ENCODE data around the gene MKI67. TPM values are rescaled to one million over a fixed set of nuclear protein-coding genes. Genes with fewer than 3 reads are reported as not detected.
A peak's percentile ranks its signal among the peaks of the same experiment; 100 is the strongest.

MKI67 gene
- polyA plus RNA-seq, 6 donors from 2014 or later: not detected

- Mint-ChIP-seq H3K9me3 (no peaks in the 10 kb centered on the region), H3K36me3 (no peaks in the 10 kb centered on the region)
These were observed 10.0 kb downstream of the MKI67 start for GRCh38 chr10:128116187-128116586.

GRCh38 chr10:128115356-128115755 is 10.9 kb downstream of the MKI67 start:
- no peaks in the 10 kb centered on the region for H3K9me3 Mint-ChIP-seq
- no peak overlapping the region for H3K4me3 Mint-ChIP-seq
- H3K27ac Mint-ChIP-seq: no peak overlapping the region
- no peaks in the 10 kb centered on the region for H3K4me1 Mint-ChIP-seq
- no peaks in the 10 kb centered on the region for H3K27me3 Mint-ChIP-seq
- ATAC-seq (ENCODE audit: low read depth in 2 of 2): no peak
- no peak for DNase-seq
- no peaks in the 10 kb centered on the region for H3K36me3 Mint-ChIP-seq

More at GRCh38 chr10:128116187-128116586, 10.0 kb downstream of the MKI67 start:
- Mint-ChIP-seq H3K27me3 (no peaks in the 10 kb centered on the region), H3K4me3 (peak overlapping the region in 1 of 8 donors; percentile 68), H3K4me1 (no peaks in the 10 kb centered on the region), H3K27ac (peak overlapping the region in 1 of 6 donors; percentile 33)
- DNase-seq (no peak), ATAC-seq (ENCODE audit: low read depth in 2 of 2) (no peak)

- H3K36me3 Mint-ChIP-seq: no peaks in the 10 kb centered on the region
- H3K4me3 Mint-ChIP-seq: no peak overlapping the region
- no peaks in the 10 kb centered on the region for H3K27me3 Mint-ChIP-seq
- H3K27ac Mint-ChIP-seq: no peak overlapping the region
- H3K4me1 Mint-ChIP-seq: no peaks in the 10 kb centered on the region
- DNase-seq (no peak), ATAC-seq (ENCODE audit: low read depth in 2 of 2) (no peak)
- H3K9me3 Mint-ChIP-seq: no peaks in the 10 kb centered on the region
These were observed 11.3 kb downstream of the MKI67 start for GRCh38 chr10:128114901-128115300.

- Mint-ChIP-seq H3K4me1 (no peaks in the 10 kb centered on the region), H3K27me3 (no peaks in the 10 kb centered on the region), H3K36me3 (no peaks in the 10 kb centered on the region)
These were observed 13.2 kb downstream of the MKI67 start for GRCh38 chr10:128113026-128113425.

GRCh38 chr10:128111696-128112095 is 14.5 kb downstream of the MKI67 start:
- H3K27ac Mint-ChIP-seq: no peak overlapping the region
- H3K27me3 Mint-ChIP-seq: no peaks in the 10 kb centered on the region
- H3K36me3 Mint-ChIP-seq: no peaks in the 10 kb centered on the region
- no peaks in the 10 kb centered on the region for H3K9me3 Mint-ChIP-seq
- no peaks in the 10 kb centered on the region for H3K4me1 Mint-ChIP-seq
- no peak overlapping the region for H3K4me3 Mint-ChIP-seq
- DNase-seq: no peak
- ATAC-seq (ENCODE audit: low read depth in 2 of 2): no peak

More at GRCh38 chr10:128113026-128113425, 13.2 kb downstream of the MKI67 start:
- DNase-seq (no peak), ATAC-seq (ENCODE audit: low read depth in 2 of 2) (no peak)
- H3K4me3 Mint-ChIP-seq: no peak overlapping the region
- H3K9me3 Mint-ChIP-seq: no peaks in the 10 kb centered on the region
- H3K27ac Mint-ChIP-seq: peak overlapping the region in 1 of 6 donors; percentile 60

GRCh38 chr10:128110339-128110738 is 15.9 kb downstream of the MKI67 start:
- no peaks in the 10 kb centered on the region for H3K4me1 Mint-ChIP-seq
- no peak overlapping the region for H3K27ac Mint-ChIP-seq
- no peak overlapping the region for H3K4me3 Mint-ChIP-seq
- no peaks in the 10 kb centered on the region for H3K9me3 Mint-ChIP-seq
- DNase-seq (no peak), ATAC-seq (ENCODE audit: low read depth in 2 of 2) (no peak)
- no peaks in the 10 kb centered on the region for H3K36me3 Mint-ChIP-seq
- no peaks in the 10 kb centered on the region for H3K27me3 Mint-ChIP-seq

GRCh38 chr10:128109707-128110106 is 16.5 kb downstream of the MKI67 start:
- H3K36me3 Mint-ChIP-seq: no peaks in the 10 kb centered on the region
- no peak overlapping the region for H3K27ac Mint-ChIP-seq
- H3K4me1 Mint-ChIP-seq: no peaks in the 10 kb centered on the region
- no peak for DNase-seq
- ATAC-seq (ENCODE audit: low read depth in 2 of 2): no peak
- no peaks in the 10 kb centered on the region for H3K9me3 Mint-ChIP-seq
- no peak overlapping the region for H3K4me3 Mint-ChIP-seq
- no peaks in the 10 kb centered on the region for H3K27me3 Mint-ChIP-seq

- H3K4me3 Mint-ChIP-seq: no peak overlapping the region
- DNase-seq (no peak), ATAC-seq (ENCODE audit: low read depth in 2 of 2) (no peak)
- no peak overlapping the region for H3K27ac Mint-ChIP-seq
- no peaks in the 10 kb centered on the region for H3K4me1 Mint-ChIP-seq
- H3K36me3 Mint-ChIP-seq: no peaks in the 10 kb centered on the region
- H3K27me3 Mint-ChIP-seq: no peaks in the 10 kb centered on the region
- no peaks in the 10 kb centered on the region for H3K9me3 Mint-ChIP-seq
These were observed 20.8 kb downstream of the MKI67 start for GRCh38 chr10:128105383-128105782.

GRCh38 chr10:128103229-128103714 is 23.0 kb downstream of the MKI67 start:
- DNase-seq (no peak), ATAC-seq (ENCODE audit: low read depth in 2 of 2) (no peak)
- no peaks in the 10 kb centered on the region for H3K27me3 Mint-ChIP-seq
- no peak overlapping the region for H3K27ac Mint-ChIP-seq
- H3K9me3 Mint-ChIP-seq: no peaks in the 10 kb centered on the region
- H3K4me3 Mint-ChIP-seq: no peak overlapping the region
- H3K4me1 Mint-ChIP-seq: no peaks in the 10 kb centered on the region
- H3K36me3 Mint-ChIP-seq: no peaks in the 10 kb centered on the region

GRCh38 chr10:128102480-128103228 is 23.6 kb downstream of the MKI67 start:
- H3K4me1 Mint-ChIP-seq: no peaks in the 10 kb centered on the region
- H3K9me3 Mint-ChIP-seq: no peaks in the 10 kb centered on the region
- H3K27me3 Mint-ChIP-seq: no peaks in the 10 kb centered on the region
- H3K36me3 Mint-ChIP-seq: no peaks in the 10 kb centered on the region
- no peak for ATAC-seq (ENCODE audit: low read depth in 2 of 2)
- no peak for DNase-seq
- no peak overlapping the region for H3K27ac Mint-ChIP-seq
- H3K4me3 Mint-ChIP-seq: no peak overlapping the region

- H3K36me3 Mint-ChIP-seq: no peaks in the 10 kb centered on the region
- no peaks in the 10 kb centered on the region for H3K4me1 Mint-ChIP-seq
These were observed 24.3 kb downstream of the MKI67 start for GRCh38 chr10:128101901-128102300.

GRCh38 chr10:128099901-128100300 is 26.3 kb downstream of the MKI67 start:
- DNase-seq (no peak), ATAC-seq (ENCODE audit: low read depth in 2 of 2) (no peak)
- Mint-ChIP-seq H3K27me3 (no peaks in the 10 kb centered on the region), H3K4me3 (no peak overlapping the region), H3K4me1 (peaks cover 0 to 9% (median 0%) of the 10 kb centered on the region in 3 donors), H3K27ac (peak overlapping the region in 1 of 6 donors; percentile 21), H3K9me3 (no peaks in the 10 kb centered on the region), H3K36me3 (no peaks in the 10 kb centered on the region)

More at GRCh38 chr10:128101901-128102300, 24.3 kb downstream of the MKI67 start:
- ATAC-seq (ENCODE audit: low read depth in 2 of 2): no peak
- DNase-seq: no peak
- no peaks in the 10 kb centered on the region for H3K27me3 Mint-ChIP-seq
- H3K9me3 Mint-ChIP-seq: no peaks in the 10 kb centered on the region
- H3K27ac Mint-ChIP-seq: no peak overlapping the region
- H3K4me3 Mint-ChIP-seq: no peak overlapping the region

GRCh38 chr10:128098631-128099030 is 27.6 kb downstream of the MKI67 start:
- peaks cover 0 to 9% (median 0%) of the 10 kb centered on the region in 3 donors for H3K4me1 Mint-ChIP-seq

GRCh38 chr10:128097783-128098182 is 28.4 kb downstream of the MKI67 start:
- peaks cover 0 to 9% (median 0%) of the 10 kb centered on the region in 3 donors for H3K4me1 Mint-ChIP-seq
- no peak for ATAC-seq (ENCODE audit: low read depth in 2 of 2)
- no peaks in the 10 kb centered on the region for H3K27me3 Mint-ChIP-seq
- no peak overlapping the region for H3K27ac Mint-ChIP-seq
- no peaks in the 10 kb centered on the region for H3K36me3 Mint-ChIP-seq
- H3K4me3 Mint-ChIP-seq: no peak overlapping the region
- DNase-seq: no peak
- no peaks in the 10 kb centered on the region for H3K9me3 Mint-ChIP-seq

More at GRCh38 chr10:128098631-128099030, 27.6 kb downstream of the MKI67 start:
- H3K4me3 Mint-ChIP-seq: no peak overlapping the region
- peak overlapping the region in 1 of 6 donors; percentile 68 for H3K27ac Mint-ChIP-seq
- no peak for ATAC-seq (ENCODE audit: low read depth in 2 of 2)
- DNase-seq: no peak
- H3K27me3 Mint-ChIP-seq: no peaks in the 10 kb centered on the region
- H3K9me3 Mint-ChIP-seq: no peaks in the 10 kb centered on the region
- H3K36me3 Mint-ChIP-seq: no peaks in the 10 kb centered on the region

All from naive B cell (primary cell).